Chondrocyte (in vitro differentiated cells): ENCODE measurements around the gene ACER2. TPM values are rescaled to one million over a fixed set of nuclear protein-coding genes. Genes with fewer than 3 reads are reported as not detected.

Experiments
- DNase-seq: peaks from one replicate; pipeline ENCODE4 v3.0.0; 2021; ENCODE audit warnings: mixed read lengths, low spot score
- H3K27ac Mint-ChIP-seq: one replicate; pipeline ENCODE4 v1.8.0; 2021; ENCODE audit warnings: mild to moderate bottlenecking, moderate library complexity, mixed read lengths; ENCODE audit not compliant: unreplicated experiment
- H3K27me3 Mint-ChIP-seq: 2 replicates; pipeline ENCODE4 v1.8.0; 2021; ENCODE audit warnings: low read depth, mixed read lengths
- H3K36me3 Mint-ChIP-seq: 2 replicates; pipeline ENCODE4 v1.8.0; 2021; ENCODE audit warnings: low read depth, mixed read lengths
- H3K4me1 Mint-ChIP-seq: 2 replicates; pipeline ENCODE4 v1.8.0; 2021; ENCODE audit warnings: low read depth, mild to moderate bottlenecking, mixed read lengths
- H3K4me3 Mint-ChIP-seq: one replicate; pipeline ENCODE4 v1.8.0; 2021; ENCODE audit warnings: mild to moderate bottlenecking, moderate library complexity, mixed read lengths; ENCODE audit not compliant: unreplicated experiment
- H3K9me3 Mint-ChIP-seq: 2 replicates; pipeline ENCODE4 v1.8.0; 2021; ENCODE audit warnings: low read depth, mixed read lengths
- CTCF ChIP-seq: fragments of 200-600 bp; sonication (generic); IDR thresholded peaks from 2 replicates; pipeline ENCODE4 v1.5.0; 2021; ENCODE audit warnings: antibody characterized with exemption, mild to moderate bottlenecking, moderate library complexity
- total RNA-seq: library from RNA; stranded (reverse); gene quantifications from 3 replicates; pipeline ENCODE4 v1.2.1, GENCODE V29; 2021

The ACER2 gene
- total RNA-seq, 1 donor from 2014 or later = 0.65 TPM

GRCh38 chr9:19479874-19480273, 71.1 kb downstream of the ACER2 start:
- H3K36me3 Mint-ChIP-seq = no peaks in the 10 kb centered on the region
- no peak for DNase-seq
- TF ChIP-seq CTCF = no peak
- H3K4me3 Mint-ChIP-seq = no peak overlapping the region
- H3K27ac Mint-ChIP-seq = no peak overlapping the region
- no peaks in the 10 kb centered on the region for H3K4me1 Mint-ChIP-seq
- no peaks in the 10 kb centered on the region for H3K9me3 Mint-ChIP-seq
- peaks cover 50% of the 10 kb centered on the region for H3K27me3 Mint-ChIP-seq

DNA sequence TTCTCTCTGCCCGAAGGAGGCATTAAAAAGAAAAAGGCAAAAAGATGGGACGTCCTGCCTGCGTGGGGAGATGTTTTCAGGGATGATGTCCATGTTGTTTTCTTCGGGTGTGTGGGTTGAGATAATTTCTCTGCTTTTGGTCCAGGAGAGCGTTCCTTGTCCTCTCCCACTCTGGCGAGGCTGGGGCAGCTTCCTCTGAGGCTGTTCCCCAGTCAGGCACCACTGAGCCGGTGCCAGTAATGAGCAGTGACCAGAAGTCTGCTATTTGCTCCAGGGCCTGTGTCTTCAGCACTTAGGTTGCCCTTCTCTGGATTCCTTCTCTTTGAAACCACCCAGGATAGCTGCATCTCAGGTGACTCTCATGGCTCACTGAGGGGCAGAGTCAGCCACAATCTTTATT, 71.5 kb downstream of the ACER2 start:
- no peak overlapping the region for H3K4me3 Mint-ChIP-seq
- H3K9me3 Mint-ChIP-seq = no peaks in the 10 kb centered on the region
- DNase-seq = no peak
- no peak for TF ChIP-seq CTCF
- H3K27me3 Mint-ChIP-seq = peaks cover 46% of the 10 kb centered on the region
- H3K27ac Mint-ChIP-seq = no peak overlapping the region
- no peaks in the 10 kb centered on the region for H3K4me1 Mint-ChIP-seq
- H3K36me3 Mint-ChIP-seq = no peaks in the 10 kb centered on the region

DNA sequence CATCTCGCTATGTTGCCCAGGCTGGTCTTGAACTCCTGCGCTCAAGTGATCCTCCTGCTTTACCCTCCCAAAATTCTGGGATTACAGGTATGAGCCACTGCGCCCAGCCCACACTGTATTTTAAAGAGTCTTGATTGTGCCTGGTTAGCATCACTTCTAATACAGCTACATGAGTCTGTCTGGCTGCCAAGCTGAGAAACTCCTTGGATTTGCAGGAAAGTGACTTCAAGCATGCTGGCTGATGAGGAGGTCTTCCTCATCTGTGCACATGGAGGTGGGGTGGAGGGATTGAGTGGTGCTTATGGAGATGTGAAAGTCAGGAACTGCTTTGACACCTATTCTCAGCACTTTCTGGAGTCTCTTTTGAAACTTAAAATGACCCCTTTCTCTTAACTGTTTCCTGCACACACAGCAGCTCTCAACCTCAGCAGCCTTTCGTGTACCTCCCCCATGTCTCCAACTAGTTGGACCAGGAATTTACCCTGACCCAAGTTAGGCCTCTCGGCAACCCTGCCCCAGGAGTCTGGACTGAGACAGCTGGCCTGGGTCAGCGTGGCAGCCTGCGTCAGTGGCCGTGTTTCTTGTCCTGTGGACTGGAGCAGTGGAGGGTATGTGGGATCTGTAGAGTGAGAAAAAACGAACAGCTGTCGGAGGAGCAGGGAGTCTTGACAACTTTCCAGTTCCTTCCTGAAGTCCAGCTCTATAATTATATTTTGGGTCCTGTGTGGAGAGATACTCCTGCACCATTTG, 72.5 kb downstream of the ACER2 start:
- H3K9me3 Mint-ChIP-seq = no peaks in the 10 kb centered on the region
- H3K27me3 Mint-ChIP-seq = peaks cover 41% of the 10 kb centered on the region
- H3K27ac Mint-ChIP-seq = no peak overlapping the region
- no peak for TF ChIP-seq CTCF
- no peak for DNase-seq
- H3K36me3 Mint-ChIP-seq = no peaks in the 10 kb centered on the region
- H3K4me3 Mint-ChIP-seq = no peak overlapping the region
- no peaks in the 10 kb centered on the region for H3K4me1 Mint-ChIP-seq

DNA sequence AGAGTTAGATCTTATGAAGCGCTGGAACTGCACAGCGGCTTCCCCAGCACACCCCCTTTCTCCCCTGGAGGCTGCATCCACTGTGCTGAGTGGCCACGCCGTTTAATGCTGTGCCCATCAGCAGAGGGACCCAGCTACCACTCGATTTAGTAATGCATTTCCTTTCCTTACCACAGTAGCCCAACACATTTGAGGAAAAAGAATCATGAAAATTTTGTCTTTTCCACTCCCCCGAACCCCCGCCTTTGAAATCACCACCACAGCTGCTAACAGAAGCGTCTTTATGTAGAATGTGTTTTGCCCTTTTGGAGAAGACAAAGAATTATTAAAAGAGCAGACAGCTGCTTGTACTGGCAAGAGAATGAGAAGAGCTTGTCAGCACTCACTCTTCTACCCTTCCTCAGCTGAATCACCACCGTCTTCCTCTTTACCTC, 73.2 kb downstream of the ACER2 start:
- H3K4me1 Mint-ChIP-seq = no peaks in the 10 kb centered on the region
- no peak overlapping the region for H3K4me3 Mint-ChIP-seq
- no peak for DNase-seq
- no peak for TF ChIP-seq CTCF
- H3K9me3 Mint-ChIP-seq = no peaks in the 10 kb centered on the region
- H3K27ac Mint-ChIP-seq = no peak overlapping the region
- peaks cover 39% of the 10 kb centered on the region for H3K27me3 Mint-ChIP-seq
- H3K36me3 Mint-ChIP-seq = no peaks in the 10 kb centered on the region

GRCh38 chr9:19484699-19485098, 75.9 kb downstream of the ACER2 start:
- no peak overlapping the region for H3K4me3 Mint-ChIP-seq
- H3K27ac Mint-ChIP-seq = no peak overlapping the region
- no peak for TF ChIP-seq CTCF
- H3K36me3 Mint-ChIP-seq = no peaks in the 10 kb centered on the region
- no peaks in the 10 kb centered on the region for H3K9me3 Mint-ChIP-seq
- H3K4me1 Mint-ChIP-seq = no peaks in the 10 kb centered on the region
- no peak for DNase-seq
- peaks cover 37% of the 10 kb centered on the region for H3K27me3 Mint-ChIP-seq
